ENCODE results near the gene CENPL. TPM values are rescaled to one million over a fixed set of nuclear protein-coding genes. Genes with fewer than 3 reads are reported as not detected.
A peak's percentile ranks its signal among the peaks of the same experiment; 100 is the strongest.

Gene CENPL
- total RNA-seq, 6 experiments from 2014 or later: 1.0 to 2.2 (median 1.6) TPM

GRCh38 chr1:173857363-173857917 lies 32.8 kb upstream of the CENPL start:
- intact Hi-C loops (cut with DNase I): no loop called here

GRCh38 chr1:173856903-173857302 lies 32.2 kb upstream of the CENPL start:
- Histone ChIP-seq H3K27ac (no peak overlapping the region), H3K27me3 (no peaks in the 10 kb centered on the region), H3K36me3 (peaks cover 0 to 44% (median 2%) of the 10 kb centered on the region in 4 donors), H3K4me1 (no peaks in the 10 kb centered on the region), H3K4me3 (no peak overlapping the region), H3K9me3 (no peaks in the 10 kb centered on the region)
- WGBS (ENCODE audit: insufficient coverage, low coverage, low lambda C conversion rate, missing lambda C conversion rate): 94% methylated on average over 2 of the region's 2 CpGs
- no peak for DNase-seq
- intact Hi-C loops (cut with DNase I): no loop called here
- ATAC-seq: no peak
- TF ChIP-seq POLR2A (IDR thresholded peaks at IDR 0.05) (no peak), CTCF (IDR thresholded peaks at IDR 0.05) (no peak)

More at GRCh38 chr1:173857363-173857917, 32.8 kb upstream of the CENPL start:
- H3K4me1 ChIP-seq: no peaks in the 10 kb centered on the region
- no peak for TF ChIP-seq CTCF (IDR thresholded peaks at IDR 0.05)
- TF ChIP-seq POLR2A (IDR thresholded peaks at IDR 0.05): no peak
- H3K27me3 ChIP-seq: no peaks in the 10 kb centered on the region
- no peak overlapping the region for H3K27ac ChIP-seq
- peaks cover 0 to 44% (median 2%) of the 10 kb centered on the region in 4 donors for H3K36me3 ChIP-seq
- H3K4me3 ChIP-seq: no peak overlapping the region
- ATAC-seq (no peak), DNase-seq (no peak)
- 73% methylated on average over 3 of the region's 4 CpGs for WGBS (ENCODE audit: insufficient coverage, low coverage, low lambda C conversion rate, missing lambda C conversion rate)
- H3K9me3 ChIP-seq: no peaks in the 10 kb centered on the region

- no peak overlapping the region for H3K4me3 ChIP-seq
- no peak for ATAC-seq
- DNase-seq: no peak
These were observed 31.3 kb upstream of the CENPL start for GRCh38 chr1:173856014-173856413.

GRCh38 chr1:173853074-173853473 lies 28.4 kb upstream of the CENPL start:
- TF ChIP-seq POLR2A (IDR thresholded peaks at IDR 0.05) (no peak), CTCF (IDR thresholded peaks at IDR 0.05) (no peak)
- peak; percentile 38 to 67 (median 48) for ATAC-seq
- peaks cover 0 to 29% (median 0%) of the 10 kb centered on the region in 4 donors for H3K36me3 ChIP-seq
- 69% methylated on average over 5 of the region's 5 CpGs for WGBS (ENCODE audit: insufficient coverage, low coverage, low lambda C conversion rate, missing lambda C conversion rate)
- no peaks in the 10 kb centered on the region for H3K4me1 ChIP-seq
- intact Hi-C loops (cut with DNase I): no loop called here
- no peaks in the 10 kb centered on the region for H3K27me3 ChIP-seq
- no peaks in the 10 kb centered on the region for H3K9me3 ChIP-seq
- DNase-seq: no peak
- H3K27ac ChIP-seq: peak overlapping the region in 1 of 3 donors; percentile 18
- H3K4me3 ChIP-seq: no peak overlapping the region

More at GRCh38 chr1:173856014-173856413, 31.3 kb upstream of the CENPL start:
- intact Hi-C loops (cut with DNase I): no loop called here
- no peaks in the 10 kb centered on the region for H3K27me3 ChIP-seq
- H3K9me3 ChIP-seq: no peaks in the 10 kb centered on the region
- H3K4me1 ChIP-seq: no peaks in the 10 kb centered on the region
- no peak overlapping the region for H3K27ac ChIP-seq
- no peak for TF ChIP-seq POLR2A (IDR thresholded peaks at IDR 0.05)
- TF ChIP-seq CTCF (IDR thresholded peaks at IDR 0.05): no peak
- H3K36me3 ChIP-seq: peaks cover 0 to 44% (median 1%) of the 10 kb centered on the region in 4 donors
- WGBS (ENCODE audit: insufficient coverage, low coverage, low lambda C conversion rate, missing lambda C conversion rate): 75% methylated on average over 1 of the region's 1 CpG

Measured in right lobe of liver (tissue), 6 donors.